Neural cell (in vitro differentiated cells): Measurements from ENCODE around the gene LECT2. TPM values are rescaled to one million over a fixed set of nuclear protein-coding genes. Genes with fewer than 3 reads are reported as not detected.
A peak's percentile ranks its signal among the peaks of the same experiment; 100 is the strongest.

Experiments
- H2AFZ ChIP-seq: fragments of 200-600, 300-800 bp; sonication (generic), shearing (Covaris generic); 2 replicates; pipeline ENCODE4 v1.6.0; 2014; ENCODE audit warnings: low read depth, mild to moderate bottlenecking, antibody characterized with exemption, low read length, moderate library complexity
- H3F3A ChIP-seq: fragments of 200-600 bp; shearing (Covaris generic); 2 replicates; pipeline ENCODE4 v1.6.1; 2016; ENCODE audit warnings: mild to moderate bottlenecking, moderate library complexity, mixed read lengths, antibody characterized with exemption, low read length; ENCODE audit not compliant: insufficient read depth, poor library complexity, severe bottlenecking
- H3K27ac ChIP-seq: fragments of 200-600, 300-800 bp; sonication (generic), shearing (Covaris generic); 2 replicates; pipeline ENCODE4 v1.5.1; 2014; ENCODE audit warnings: mild to moderate bottlenecking, low read length, moderate library complexity
- H3K27me3 ChIP-seq: fragments of 300-800, 200-600 bp; sonication (generic), shearing (Covaris generic); 2 replicates; pipeline ENCODE4 v1.6.0; 2014; ENCODE audit warnings: mild to moderate bottlenecking, low read depth, low read length, moderate library complexity; ENCODE audit not compliant: insufficient read depth
- H3K36me3 ChIP-seq: fragments of 300-800, 200-600 bp; sonication (generic), shearing (Covaris generic); 2 replicates; pipeline ENCODE4 v1.5.1; 2014; ENCODE audit warnings: mild to moderate bottlenecking, antibody characterized with exemption, low read length, moderate library complexity; ENCODE audit not compliant: insufficient read depth
- H3K4me2 ChIP-seq: fragments of 300-800, 200-600 bp; sonication (generic), shearing (Covaris generic); 2 replicates; pipeline ENCODE4 v1.6.0; 2014; ENCODE audit warnings: mild to moderate bottlenecking, low read length
- H3K4me3 ChIP-seq: fragments of 300-800, 200-600 bp; sonication (generic), shearing (Covaris generic); 2 replicates; pipeline ENCODE4 v1.5.1; 2014; ENCODE audit warnings: mild to moderate bottlenecking, low read length, moderate library complexity
- H3K79me2 ChIP-seq: fragments of 200-600 bp; shearing (Covaris generic); replicated peaks from 2 replicates; pipeline ENCODE4 v1.6.0; 2014; ENCODE audit warnings: mild to moderate bottlenecking, low read length, moderate library complexity; ENCODE audit not compliant: insufficient read depth
- H3K9ac ChIP-seq: fragments of 300-800, 200-600 bp; sonication (generic), shearing (Covaris generic); 2 replicates; pipeline ENCODE4 v1.6.1; 2016; ENCODE audit warnings: mild to moderate bottlenecking, low read length, mixed read lengths
- H3K9me2 ChIP-seq: fragments of 200-600 bp; shearing (Covaris generic); 2 replicates; pipeline ENCODE4 v1.6.1; 2016; ENCODE audit warnings: mild to moderate bottlenecking, low read length, mixed read lengths; ENCODE audit not compliant: insufficient read depth
- H3K9me3 ChIP-seq: fragments of 200-600, 300-800 bp; sonication (generic), shearing (Covaris generic); 2 replicates; pipeline ENCODE4 v1.6.1; 2016; ENCODE audit warnings: mild to moderate bottlenecking, mixed run types, low read length, moderate library complexity, mixed read lengths
- H4K20me1 ChIP-seq: fragments of 200-600 bp; shearing (Covaris generic); 2 replicates; pipeline ENCODE4 v1.6.1; 2016; ENCODE audit warnings: mild to moderate bottlenecking, mixed run types; ENCODE audit not compliant: insufficient read depth
- CTCF ChIP-seq: fragments of 450-650 bp; IDR thresholded peaks from 2 replicates; pipeline ENCODE4 v1.5.1; 2014; ENCODE audit warnings: antibody characterized with exemption, mild to moderate bottlenecking, moderate library complexity; ENCODE audit not compliant: poor library complexity, severe bottlenecking
- EP300 ChIP-seq: fragments of 450-650 bp; conservative IDR thresholded peaks from 2 replicates; pipeline ENCODE4 v1.6.1; 2014; ENCODE audit warnings: antibody characterized with exemption, mild to moderate bottlenecking, moderate library complexity; ENCODE audit not compliant: poor library complexity, severe bottlenecking
- EZH2 ChIP-seq: fragments of 200-600, 300-800 bp; shearing (Covaris generic), sonication (generic); IDR thresholded peaks from 2 replicates; pipeline ENCODE4 v1.6.1; 2014; ENCODE audit warnings: antibody characterized with exemption, low read length, borderline replicate concordance, mild to moderate bottlenecking; ENCODE audit not compliant: insufficient read depth, poor library complexity, severe bottlenecking
- MXI1 ChIP-seq: fragments of 450-650 bp; conservative IDR thresholded peaks from 2 replicates; pipeline ENCODE4 v1.6.1; 2014; ENCODE audit warnings: antibody characterized with exemption, mild to moderate bottlenecking; ENCODE audit not compliant: poor library complexity, severe bottlenecking
- POLR2AphosphoS5 ChIP-seq: IDR thresholded peaks from 2 replicates; pipeline ENCODE4 v1.6.1; 2012
- RAD21 ChIP-seq: fragments of 450-650 bp; conservative IDR thresholded peaks from 2 replicates; pipeline ENCODE4 v1.6.1; 2014; ENCODE audit warnings: antibody characterized with exemption, mild to moderate bottlenecking, moderate library complexity
- REST ChIP-seq: IDR thresholded peaks from 2 replicates; pipeline ENCODE4 v1.6.1; 2012; ENCODE audit warnings: borderline replicate concordance
- SMC3 ChIP-seq: fragments of 450-650 bp; conservative IDR thresholded peaks from 2 replicates; pipeline ENCODE4 v1.6.1; 2014; ENCODE audit warnings: antibody characterized with exemption, mild to moderate bottlenecking, moderate library complexity; ENCODE audit not compliant: poor library complexity
- TAF1 ChIP-seq: IDR thresholded peaks from 2 replicates; pipeline ENCODE4 v1.6.1; 2012; ENCODE audit warnings: low read depth
- polyA plus RNA-seq: library from polyadenylated mRNA; depleted of rRNA; stranded (reverse); fragments of >200 nt; gene quantifications from 2 replicates; pipeline ENCODE4 v1.2.3, GENCODE V29; 2014

Gene LECT2
- polyA plus RNA-seq, 1 donor from 2014 or later: not detected

- Histone ChIP-seq H3K79me2 (no peaks in the 10 kb centered on the region), H3K36me3 (no peaks in the 10 kb centered on the region), H3K9me2 (no peaks in the 10 kb centered on the region), H3K27ac (no peak overlapping the region), H3K27me3 (peaks cover 67% of the 10 kb centered on the region), H3K4me3 (peak overlapping the region; percentile 59), H3K9me3 (peaks cover 5% of the 10 kb centered on the region), H3K4me2 (no peak overlapping the region), H4K20me1 (no peaks in the 10 kb centered on the region), H3K9ac (no peak overlapping the region), H2AFZ (no peak overlapping the region), H3F3A (no peaks in the 10 kb centered on the region)
- TF ChIP-seq MXI1 (no peak), SMC3 (no peak), REST (no peak), POLR2AphosphoS5 (no peak), RAD21 (no peak), EP300 (no peak), EZH2 (no peak), CTCF (no peak), TAF1 (no peak)
Observed at GRCh38 chr5:135930949-135931295, 23.9 kb downstream of the LECT2 start.

- no peak overlapping the region for H3K27ac ChIP-seq
- H2AFZ ChIP-seq: no peak overlapping the region
- TF ChIP-seq MXI1 (no peak), EZH2 (peak; percentile 76), CTCF (peak; percentile 7), EP300 (no peak), REST (no peak), SMC3 (no peak), TAF1 (no peak), POLR2AphosphoS5 (no peak), RAD21 (no peak)
- no peaks in the 10 kb centered on the region for H4K20me1 ChIP-seq
- no peak overlapping the region for H3K4me2 ChIP-seq
- no peaks in the 10 kb centered on the region for H3K79me2 ChIP-seq
- H3K9me3 ChIP-seq: peaks cover 5% of the 10 kb centered on the region
- peak overlapping the region; percentile 59 for H3K4me3 ChIP-seq
- no peaks in the 10 kb centered on the region for H3K36me3 ChIP-seq
- no peak overlapping the region for H3K9ac ChIP-seq
- H3F3A ChIP-seq: no peaks in the 10 kb centered on the region
- no peaks in the 10 kb centered on the region for H3K9me2 ChIP-seq
- H3K27me3 ChIP-seq: peaks cover 67% of the 10 kb centered on the region
Observed at GRCh38 chr5:135930029-135930948, 24.5 kb downstream of the LECT2 start.
